ENCODE data around the gene FOCAD. TPM values are rescaled to one million over a fixed set of nuclear protein-coding genes. Genes with fewer than 3 reads are reported as not detected.

The FOCAD gene
- total and polyA plus RNA-seq, 12 donors = 11.7 to 41.3 (median 31.2) TPM

DNA sequence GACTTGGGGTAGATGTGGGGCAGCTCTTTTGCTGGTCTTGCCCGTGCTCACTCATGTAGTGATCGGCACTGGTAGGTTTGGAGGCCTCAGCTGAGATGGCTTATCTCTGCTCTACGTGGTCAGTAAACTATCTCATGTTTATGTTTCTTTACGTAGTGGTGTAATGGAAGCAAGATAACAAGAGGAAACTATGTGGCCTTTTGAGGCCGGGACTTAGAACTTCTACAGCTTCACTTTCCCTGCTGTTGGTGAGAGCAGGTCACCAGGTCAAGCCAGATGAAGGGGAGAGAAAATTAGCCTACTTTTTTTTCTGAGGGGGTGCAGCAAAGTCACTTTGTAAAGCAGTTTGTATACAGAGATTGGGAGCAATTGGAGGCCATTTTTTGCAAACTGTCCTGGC is 8.5 kb downstream of the FOCAD start:
- no peak for ATAC-seq
- no peak for TF ChIP-seq CTCF (IDR thresholded peaks at IDR 0.05)

GRCh38 chr9:20693068-20693467 is 9.0 kb downstream of the FOCAD start:
- 55 to 67% methylated on average over 4 of the region's 4 CpGs for WGBS, 2 donors
- no peak overlapping the region for H3K4me3 ChIP-seq
- H3K4me1 ChIP-seq = peaks cover 3 to 40% (median 8%) of the 10 kb centered on the region in 9 donors
- DNase-seq (no peak), ATAC-seq (peak in 3 of 8 donors; percentile 29 to 47 (median 44))
- no peaks in the 10 kb centered on the region for H3K9me3 ChIP-seq
- H3K27me3 ChIP-seq = no peaks in the 10 kb centered on the region
- no peak overlapping the region for H3K27ac ChIP-seq
- H3K36me3 ChIP-seq = no peaks in the 10 kb centered on the region
- TF ChIP-seq CTCF (IDR thresholded peaks at IDR 0.05) = no peak
- intact Hi-C loops (cut with DNase I) = no loop called here

More for the DNA sequence above, 8.5 kb downstream of the FOCAD start:
- no peak for DNase-seq
- Histone ChIP-seq H3K27me3 (no peaks in the 10 kb centered on the region), H3K27ac (no peak overlapping the region), H3K9me3 (no peaks in the 10 kb centered on the region), H3K4me3 (no peak overlapping the region), H3K36me3 (no peaks in the 10 kb centered on the region), H3K4me1 (peaks cover 3 to 44% (median 8%) of the 10 kb centered on the region in 9 donors)
- intact Hi-C loops (cut with DNase I) = no loop called here
- WGBS, 2 donors = 62 to 74% methylated on average over 5 of the region's 5 CpGs

DNA sequence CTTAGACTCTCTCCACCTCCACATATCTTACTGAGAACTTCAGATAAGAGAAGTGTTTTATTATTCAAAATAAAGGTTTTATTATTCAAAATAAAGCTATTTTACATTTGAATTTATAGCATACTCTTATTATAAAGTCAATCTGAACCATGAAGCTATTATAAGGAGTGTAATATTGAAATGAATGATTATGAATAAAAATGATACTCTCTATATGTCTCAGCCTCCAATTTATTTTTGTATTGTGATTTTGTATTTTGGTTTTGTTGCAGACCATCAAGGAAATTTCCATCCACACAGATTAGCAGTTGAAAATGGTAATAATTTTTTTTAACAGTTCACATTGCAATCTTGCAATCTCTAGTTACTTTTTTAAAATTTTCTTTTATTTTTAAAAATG is 10.2 kb downstream of the FOCAD start:
- Histone ChIP-seq H3K27ac (no peak overlapping the region), H3K4me1 (peaks cover 0 to 30% (median 8%) of the 10 kb centered on the region in 9 donors), H3K27me3 (no peaks in the 10 kb centered on the region), H3K9me3 (no peaks in the 10 kb centered on the region), H3K4me3 (no peak overlapping the region), H3K36me3 (no peaks in the 10 kb centered on the region)
- TF ChIP-seq CTCF (IDR thresholded peaks at IDR 0.05) = no peak
- intact Hi-C loops (cut with DNase I) = no loop called here
- no peak for DNase-seq
- no peak for ATAC-seq

DNA sequence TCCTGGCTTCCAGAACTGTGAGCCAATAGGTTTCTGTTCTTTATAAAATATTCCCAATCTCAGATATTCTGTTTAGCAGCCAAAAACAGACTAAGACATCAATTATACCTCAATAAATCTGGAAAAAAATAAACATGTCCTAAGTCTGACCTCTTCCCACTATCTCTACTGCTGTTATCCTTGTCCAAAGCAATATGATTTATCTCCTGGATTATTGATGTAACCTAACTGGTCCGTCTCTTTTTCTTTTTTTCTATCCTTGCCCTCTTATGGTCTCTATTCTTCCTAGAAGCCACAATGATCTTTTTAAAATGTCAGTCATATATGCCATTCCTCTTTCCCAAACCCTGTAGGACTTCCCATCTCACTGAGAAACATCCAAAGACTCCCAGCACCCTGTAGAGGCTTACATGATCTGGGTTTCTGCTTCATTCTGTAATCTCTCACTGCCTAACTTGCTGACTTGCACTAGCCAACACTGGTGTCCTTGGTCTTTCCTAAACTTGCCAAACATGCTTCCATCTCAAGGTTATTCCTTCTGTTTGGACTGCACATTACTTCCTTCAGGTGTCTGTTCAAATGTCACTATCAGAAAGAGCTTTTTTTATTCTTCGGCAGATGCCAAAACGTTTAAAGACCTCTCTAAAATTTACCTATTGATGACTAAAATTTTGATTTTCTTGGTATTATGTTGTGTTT is 13.1 kb downstream of the FOCAD start:
- WGBS, 2 donors = 78 to 83% methylated on average over 3 of the region's 3 CpGs
- Histone ChIP-seq H3K27me3 (no peaks in the 10 kb centered on the region), H3K4me3 (no peak overlapping the region), H3K9me3 (no peaks in the 10 kb centered on the region), H3K27ac (no peak overlapping the region), H3K36me3 (no peaks in the 10 kb centered on the region), H3K4me1 (peaks cover 5 to 38% (median 20%) of the 10 kb centered on the region in 9 donors)
- ATAC-seq (no peak), DNase-seq (no peak)
- intact Hi-C loops (cut with DNase I) = no loop called here
- no peak for TF ChIP-seq CTCF (IDR thresholded peaks at IDR 0.05)

Measured in heart right ventricle (tissue), 16 donors.